ENCODE measurements around the gene GNL2.

GRCh38 chr1:37614105-37614504, 18.4 kb upstream of the GNL2 start:
- TF ChIP-seq CTCF (IDR thresholded peaks at IDR 0.05), result no peak
- TF ChIP-seq POLR2AphosphoS5 (IDR thresholded peaks at IDR 0.05), result no peak
- no peak for TF ChIP-seq POLR2A (IDR thresholded peaks at IDR 0.05)
- TF ChIP-seq EP300 (IDR thresholded peaks at IDR 0.05), result no peak

All from stomach (tissue), 4 donors.